ENCODE data around the gene HP1BP3.

HP1BP3 gene

DNA sequence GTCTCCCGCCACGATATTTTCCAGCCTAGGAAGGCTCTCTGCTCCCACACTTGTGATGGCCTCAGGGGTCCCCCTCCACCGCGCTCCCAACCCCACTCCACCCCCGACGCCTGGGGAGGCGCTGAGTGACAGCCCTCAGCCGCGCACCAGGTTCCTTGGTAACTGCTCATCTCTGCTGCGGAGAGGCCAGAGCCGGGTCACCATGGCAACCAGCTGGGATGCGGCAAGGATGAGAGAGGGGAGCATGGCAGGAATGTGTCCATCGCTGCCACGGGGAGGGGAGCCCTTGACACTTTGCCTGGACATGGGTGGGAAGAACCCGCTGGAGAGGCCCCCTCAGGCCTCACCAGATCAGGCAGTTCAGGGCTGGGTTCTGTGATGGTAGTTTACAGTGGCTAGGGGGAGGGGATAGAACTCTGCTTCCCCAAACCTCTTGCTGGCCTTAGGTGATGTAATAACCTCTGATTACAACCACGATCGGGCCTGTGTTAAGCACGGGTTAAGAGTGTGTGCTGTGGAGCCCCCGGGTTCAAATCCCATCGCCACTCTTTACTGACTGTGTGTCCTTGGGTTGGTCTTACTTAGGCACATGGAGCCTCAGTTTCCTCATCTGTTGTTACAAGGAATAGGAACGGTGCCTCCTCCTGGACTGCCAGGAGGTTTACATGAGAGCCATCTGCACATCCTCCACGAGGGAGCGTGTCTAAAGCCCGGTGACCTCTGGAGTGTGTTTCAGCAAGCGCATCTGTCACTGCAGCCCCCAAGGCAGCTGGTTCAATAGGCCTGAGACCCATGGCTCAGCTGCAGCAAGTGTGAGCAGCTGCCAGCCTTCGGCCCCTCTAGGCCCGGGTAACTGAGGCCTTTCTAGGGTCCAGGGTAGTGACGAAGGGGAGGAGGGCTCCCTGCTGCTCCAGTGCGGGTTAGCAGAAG lies 75.6 kb downstream of the HP1BP3 start:
- FAIRE-seq, result no peak

DNA sequence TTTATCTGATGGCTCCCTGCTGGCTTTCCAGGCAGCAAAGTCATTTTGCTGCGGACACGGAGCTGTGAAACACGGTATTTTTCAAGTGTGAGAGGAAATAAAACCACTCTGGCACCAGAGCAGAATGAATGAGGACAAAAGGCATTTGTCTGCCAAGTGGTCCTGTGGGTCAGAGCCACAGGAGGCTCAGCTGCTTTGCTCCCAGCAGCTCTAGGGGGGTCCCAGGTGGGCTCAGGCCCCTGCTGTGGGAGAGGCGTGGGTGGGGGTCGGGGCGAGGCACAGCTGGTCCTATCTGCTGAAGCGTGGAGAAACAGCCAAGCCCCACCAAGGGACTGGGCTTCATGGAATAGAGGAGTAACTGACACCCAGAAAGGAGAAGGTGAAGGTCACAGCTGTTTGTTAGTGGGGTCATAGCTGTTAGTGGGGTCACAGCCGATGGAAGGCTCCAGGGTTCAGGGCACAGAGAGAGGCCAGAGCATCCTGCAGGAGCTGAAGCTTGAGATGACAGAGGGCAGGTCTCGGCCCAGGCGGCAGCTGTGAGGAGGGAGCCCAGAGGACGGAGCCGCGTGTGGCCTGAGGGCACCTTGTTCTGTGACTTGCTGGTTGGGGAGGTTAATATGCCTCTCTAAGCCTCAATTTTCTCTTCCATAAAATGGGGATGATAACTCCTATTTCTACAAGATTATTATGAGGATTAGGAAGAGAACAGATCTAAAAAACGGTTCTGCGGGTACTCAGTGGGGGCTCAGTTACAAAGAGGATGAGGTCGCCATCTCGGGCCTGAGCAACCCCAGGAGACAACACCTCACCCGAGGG lies 76.4 kb downstream of the HP1BP3 start:
- no peak for FAIRE-seq

DNA sequence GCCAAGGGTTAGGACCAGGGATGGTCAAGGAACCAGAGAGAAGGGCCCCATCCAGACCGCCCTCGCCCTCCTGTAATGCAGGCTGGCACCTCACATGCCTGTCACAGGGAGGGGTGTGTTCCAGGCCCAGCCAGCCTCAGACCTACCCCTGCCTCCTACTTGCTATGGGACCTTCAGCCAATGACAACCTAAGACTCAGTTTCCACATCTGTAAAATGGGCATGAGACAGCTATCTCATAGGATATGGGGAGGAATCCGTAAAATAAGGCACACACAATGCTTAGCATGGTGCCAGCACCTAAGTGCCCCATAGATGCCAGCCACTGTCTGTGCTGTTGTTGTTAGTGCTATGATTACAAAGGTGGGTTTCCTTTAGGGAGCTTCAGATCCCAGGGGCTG lies 77.2 kb downstream of the HP1BP3 start:
- no peak for FAIRE-seq

- FAIRE-seq, result no peak
These were observed 78.2 kb downstream of the HP1BP3 start for GRCh38 chr1:20708891-20709290.

- no peak for FAIRE-seq
These were observed 79.0 kb downstream of the HP1BP3 start for GRCh38 chr1:20708057-20708456.

DNA sequence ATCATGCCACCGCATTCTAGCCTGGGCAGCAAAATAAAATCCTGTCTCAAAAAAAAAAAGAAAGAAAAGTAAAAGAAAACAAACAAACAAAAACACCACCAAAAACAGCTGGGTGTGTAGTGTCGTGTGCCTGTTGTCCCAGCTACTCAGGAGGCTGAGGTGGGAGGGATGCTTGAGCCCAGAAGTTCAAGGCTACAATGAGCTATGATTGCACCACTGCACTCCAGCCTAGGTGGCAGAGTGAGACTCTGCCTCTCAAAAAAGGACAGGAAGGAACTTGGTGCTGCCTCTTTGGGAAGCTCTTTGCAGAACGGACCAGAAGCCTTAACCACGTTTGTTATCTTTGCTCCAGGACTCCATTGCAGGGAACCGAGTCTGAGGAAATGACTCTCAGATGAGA lies 80.3 kb downstream of the HP1BP3 start:
- no peak for FAIRE-seq

DNA sequence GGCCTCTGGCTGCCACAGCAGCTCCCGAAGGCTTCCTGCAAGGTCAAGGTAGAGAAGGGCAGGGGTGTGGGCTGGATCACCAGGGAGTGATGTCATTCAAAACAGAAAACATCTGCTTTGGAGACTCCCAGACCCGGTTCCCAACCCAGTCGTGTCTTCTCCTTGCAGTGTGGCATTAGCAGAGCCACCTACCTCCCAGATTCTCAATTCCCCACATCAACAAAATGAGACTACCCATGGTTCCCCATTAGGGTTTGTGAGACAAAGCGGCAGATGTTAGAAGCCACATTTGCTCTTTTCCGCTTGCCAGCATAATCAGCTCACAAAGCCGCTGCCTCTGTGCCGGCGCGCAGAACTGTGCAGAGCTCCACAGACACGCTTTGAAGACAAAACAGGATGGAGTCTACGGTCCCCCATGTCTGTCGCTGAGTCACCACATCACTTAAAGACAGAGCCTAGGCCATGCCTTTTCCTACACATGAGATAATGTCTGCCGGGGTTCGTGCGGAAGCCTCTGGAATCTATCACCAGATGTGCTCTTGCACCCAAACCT lies 81.8 kb downstream of the HP1BP3 start:
- no peak for FAIRE-seq

- no peak for FAIRE-seq
These were observed 82.5 kb downstream of the HP1BP3 start for GRCh38 chr1:20704390-20705202.

DNA sequence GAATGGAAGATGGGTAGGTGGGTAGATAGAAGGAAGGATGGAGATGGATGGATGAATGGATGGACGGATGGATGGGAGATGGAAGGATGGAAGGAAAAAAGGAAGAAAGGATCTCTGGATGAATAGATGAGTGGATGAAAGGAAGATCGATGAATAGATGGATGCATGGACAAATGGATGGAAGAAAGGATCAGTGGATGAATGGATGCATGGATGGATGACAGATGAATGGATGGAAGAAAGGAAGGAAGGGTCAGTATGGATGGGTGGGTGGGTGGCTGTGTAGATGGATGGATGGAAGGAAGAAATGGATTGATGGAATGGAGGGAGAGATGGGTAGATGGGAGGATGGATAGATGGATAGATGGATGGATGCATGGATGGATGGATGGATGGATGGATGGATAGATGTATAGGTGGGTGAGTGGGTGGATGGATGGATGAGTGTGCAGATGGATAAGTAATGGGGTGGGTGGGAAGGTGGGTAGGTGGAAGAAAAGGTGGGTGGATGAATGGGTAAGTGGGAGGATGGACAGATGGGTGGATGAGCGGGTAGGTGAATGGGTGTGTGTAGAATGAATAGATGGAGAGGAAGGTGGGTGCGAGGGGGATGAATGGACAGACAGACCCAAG lies 83.9 kb downstream of the HP1BP3 start:
- FAIRE-seq, result no peak

- no peak for FAIRE-seq
These were observed 84.7 kb downstream of the HP1BP3 start for GRCh38 chr1:20702416-20702815.

DNA sequence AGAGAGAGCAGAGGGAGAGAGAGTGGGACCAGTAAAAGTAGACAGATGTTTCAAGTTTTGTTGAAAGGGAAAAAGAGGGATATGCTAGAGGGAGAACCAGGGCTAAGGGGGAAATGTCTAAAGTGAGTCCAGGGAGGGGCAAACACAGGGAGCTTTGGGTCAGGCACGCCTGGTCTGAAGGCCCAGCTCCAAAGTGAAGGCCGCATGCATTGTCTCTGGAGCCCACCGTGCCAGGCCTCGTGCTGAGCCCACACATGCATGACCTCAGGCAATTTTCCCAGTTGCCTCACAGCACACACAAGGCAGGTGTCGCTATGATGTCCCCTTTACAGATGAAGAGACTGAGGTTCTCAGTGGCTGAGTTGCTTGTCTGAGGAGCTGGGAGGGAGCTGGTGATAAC lies 85.3 kb downstream of the HP1BP3 start:
- FAIRE-seq, result no peak

GRCh38 chr1:20701446-20701845 lies 85.7 kb downstream of the HP1BP3 start:
- no peak for FAIRE-seq

- no peak for FAIRE-seq
These were observed 86.4 kb downstream of the HP1BP3 start for GRCh38 chr1:20700636-20701215.

- no peak for FAIRE-seq
These were observed 87.5 kb downstream of the HP1BP3 start for GRCh38 chr1:20699558-20699957.

- no peak for FAIRE-seq
These were observed 88.8 kb downstream of the HP1BP3 start for GRCh38 chr1:20698195-20698910.

DNA sequence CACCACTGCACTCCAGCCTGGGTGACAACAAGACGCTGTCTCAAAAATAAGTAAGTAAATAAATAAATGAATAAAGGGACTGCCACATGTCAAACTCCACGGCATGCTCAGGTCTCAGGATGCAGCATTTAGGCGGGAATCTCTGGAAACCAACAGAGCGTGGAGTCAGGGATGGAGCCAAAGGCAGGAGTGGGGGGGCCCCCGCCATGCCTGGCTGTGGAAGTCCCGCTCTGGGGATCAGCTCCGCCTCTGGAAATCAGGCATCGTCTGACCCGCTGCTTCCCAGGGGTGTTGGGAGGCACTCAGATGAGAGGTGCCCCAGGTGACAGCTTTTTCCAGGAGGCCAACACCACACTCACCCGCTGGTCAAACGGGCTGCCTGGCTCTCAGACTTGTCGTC lies 89.5 kb downstream of the HP1BP3 start:
- no peak for FAIRE-seq

GRCh38 chr1:20696397-20697333 lies 90.4 kb downstream of the HP1BP3 start:
- no peak for FAIRE-seq

DNA sequence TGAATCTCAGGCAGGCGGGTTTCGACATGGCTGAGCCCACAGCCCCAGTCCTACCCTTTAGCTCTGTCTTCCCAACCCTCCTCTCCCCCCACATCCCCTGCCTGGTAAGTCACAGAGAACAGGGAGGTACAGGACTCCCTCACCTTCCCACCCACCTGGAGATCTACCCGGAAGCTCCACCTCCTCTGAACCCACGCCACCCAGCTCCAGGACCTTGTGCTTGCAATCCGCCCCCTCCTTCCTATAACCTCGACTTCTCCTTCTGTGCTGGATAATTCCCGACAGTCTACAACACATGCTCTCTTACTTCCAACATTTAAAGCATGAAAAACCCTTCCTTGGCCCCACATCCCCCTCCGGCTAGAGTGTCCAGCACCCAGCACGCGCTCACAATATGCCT lies 91.6 kb downstream of the HP1BP3 start:
- no peak for FAIRE-seq

DNA sequence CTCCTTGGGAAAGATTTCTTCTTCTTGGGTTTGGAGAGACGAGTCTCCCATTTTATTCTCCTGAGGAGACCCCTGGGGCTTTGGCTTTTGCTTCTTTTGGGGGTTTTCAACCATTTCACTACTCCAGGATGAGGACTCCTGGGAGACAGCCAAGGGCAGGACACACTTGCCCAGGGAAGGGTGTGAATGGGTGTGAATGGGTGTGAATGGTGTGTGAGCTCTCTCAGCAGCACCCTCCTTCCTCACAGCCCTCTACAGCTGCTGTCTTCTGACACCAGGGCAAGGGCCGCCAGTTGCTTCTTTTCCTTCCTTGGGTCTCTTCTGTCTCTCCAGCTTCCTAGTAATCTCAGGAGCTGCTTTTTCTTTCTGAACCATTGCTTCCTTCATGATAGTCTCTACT lies 93.5 kb downstream of the HP1BP3 start:
- no peak for FAIRE-seq
